Spleen (tissue), 7 donors: Measurements from ENCODE around the gene NOTCH1.

Experiments
- CTCF ChIP-seq, 11 experiments: fragments of 200-600 bp in 7 of 11; fragments of 450-650 bp in 4 of 11; sonication (generic) in 4 of 11; IDR thresholded peaks in 8 of 11; conservative IDR thresholded peaks in 3 of 11; 1 replicate in 7 of 11; 2 replicates in 4 of 11; pipeline versions ENCODE4 v1.4.0 to v1.8.0; 2016 to 2021; ENCODE audit warnings: antibody characterized with exemption in 11 of 11, inconsistent platforms in 4 of 11, mild to moderate bottlenecking in 1 of 11
- POLR2A ChIP-seq, 3 donors: fragments of 450-650 bp; IDR thresholded peaks; one replicate each; pipeline ENCODE4 v1.5.1; 2017; ENCODE audit warnings: antibody characterized with exemption in 3 of 3, mild to moderate bottlenecking in 1 of 3
- POLR2AphosphoS5 ChIP-seq, 3 donors: sonication (generic); formaldehyde crosslinking; IDR thresholded peaks; one replicate each; pipeline ENCODE4 v1.5.1; 2017; ENCODE audit warnings: antibody characterized with exemption in 3 of 3
- donor health status: DM: no; HTN: no; CAD: no; lungs with moderate emphysema.
- donor health status: DM: no; HTN: no; CAD: no.
- donor health status: DM: no; HTN: no; CAD: no.

DNA sequence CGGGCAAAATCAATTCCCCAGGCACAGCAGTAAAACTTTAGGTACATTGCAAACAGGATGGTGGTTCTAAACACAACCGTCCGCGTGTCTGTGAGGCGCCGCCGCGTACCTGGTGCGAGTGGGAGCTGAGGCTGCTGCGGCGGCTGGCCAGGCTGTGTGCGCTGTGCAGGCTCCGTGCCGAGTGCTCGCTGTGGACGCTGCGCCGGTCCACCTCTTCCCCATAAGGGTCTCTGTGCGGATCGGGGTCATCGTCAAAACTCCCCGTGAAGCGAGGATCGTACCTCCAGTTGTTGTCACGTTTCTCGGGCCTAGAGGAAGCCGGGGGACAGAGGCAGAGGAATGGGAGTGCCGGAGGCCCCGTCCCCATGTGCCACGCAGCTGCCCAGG is 79.7 kb downstream of the NOTCH1 start:
- no peak for TF ChIP-seq POLR2A (IDR thresholded peaks at IDR 0.05)
- no peak for TF ChIP-seq CTCF (IDR thresholded peaks at IDR 0.05 in 8 of 11, conservative IDR thresholded peaks at IDR 0.05 in 3 of 11)
- peak in 2 of 3 donors; percentile 23 to 53 for TF ChIP-seq POLR2AphosphoS5 (IDR thresholded peaks at IDR 0.05)
